MCF 10A (cell line): Measurements from ENCODE around the gene TMEM135. TPM values are rescaled to one million over a fixed set of nuclear protein-coding genes. Genes with fewer than 3 reads are reported as not detected.

ENCODE experiments used
- BruUV-seq: library from RNA; stranded (reverse); fragments of 400-500 nt; replicated peaks from 2 replicates; lab custom pipeline; 2021; lab: Mats Ljungman, UMichigan
- CTCF ChIA-PET: fragments of 300-600 bp; sonication (Branson Sonifier 250); formaldehyde crosslinking; extraction: SDS; loops from one replicate; lab custom pipeline; 2021; ENCODE audit warnings: antibody characterized with exemption, inconsistent platforms; lab: Yijun Ruan, JAX
- POLR2A ChIA-PET: fragments of 300-600, 350-650 bp; sonication (Branson Sonifier 250); formaldehyde crosslinking; extraction: SDS; loops from one replicate; lab custom pipeline; 2020; ENCODE audit warnings: antibody characterized with exemption, inconsistent platforms; lab: Yijun Ruan, JAX
- DNase-seq: peaks from one replicate; pipeline ENCODE4 v3.0.0-alpha.2; 2018; ENCODE audit not compliant: unreplicated experiment
- H3K27ac Mint-ChIP-seq: one replicate; pipeline ENCODE4 v1.8.0; 2022; ENCODE audit warnings: mild to moderate bottlenecking, low read depth, mixed read lengths; ENCODE audit not compliant: unreplicated experiment
- H3K27me3 Mint-ChIP-seq: one replicate; pipeline ENCODE4 v1.8.0; 2022; ENCODE audit warnings: mixed read lengths; ENCODE audit not compliant: insufficient read depth, unreplicated experiment
- H3K36me3 Mint-ChIP-seq: one replicate; pipeline ENCODE4 v1.8.0; 2022; ENCODE audit warnings: mild to moderate bottlenecking, moderate library complexity, mixed read lengths; ENCODE audit not compliant: insufficient read depth, unreplicated experiment
- H3K4me1 Mint-ChIP-seq: one replicate; pipeline ENCODE4 v1.8.0; 2022; ENCODE audit warnings: mixed read lengths; ENCODE audit not compliant: insufficient read depth, unreplicated experiment
- H3K4me3 Mint-ChIP-seq: one replicate; pipeline ENCODE4 v1.8.0; 2022; ENCODE audit warnings: mild to moderate bottlenecking, moderate library complexity, mixed read lengths; ENCODE audit not compliant: unreplicated experiment
- H3K9me3 Mint-ChIP-seq: one replicate; pipeline ENCODE4 v1.8.0; 2022; ENCODE audit warnings: mixed read lengths; ENCODE audit not compliant: unreplicated experiment
- CTCF ChIP-seq: fragments of 200-600 bp; IDR thresholded peaks from one replicate; pipeline ENCODE4 v1.8.0; 2022; ENCODE audit warnings: antibody characterized with exemption, mild to moderate bottlenecking; ENCODE audit not compliant: unreplicated experiment
- intact Hi-C: fragments of 100-400 bp; cut with micrococcal nuclease; formaldehyde crosslinking; loops from 2 replicates; pipeline ENCODE4 v1.14.1; 2022
- total RNA-seq: library from RNA; stranded (reverse); gene quantifications from 2 replicates; pipeline ENCODE4 v1.2.3, GENCODE V29; 2022

The TMEM135 gene
- total RNA-seq, 1 experiment from 2014 or later = 10.7 TPM

- BruUV-seq = no TSS peak
- TF ChIP-seq CTCF = no peak
- CTCF ChIA-PET = interaction anchor here (0.6 to 1.4 kb wide), 5 partner anchors 10 to 313 kb away, joined by 3 to 5 read pairs (median 3); no protein-coding TSS in a partner anchor
- Mint-ChIP-seq H3K36me3 (no peaks in the 10 kb centered on the region), H3K9me3 (no peaks in the 10 kb centered on the region), H3K4me3 (no peak overlapping the region), H3K27me3 (no peaks in the 10 kb centered on the region), H3K27ac (no peak overlapping the region), H3K4me1 (peaks cover 12% of the 10 kb centered on the region)
- intact Hi-C loops = no loop called here
- no peak for DNase-seq
- POLR2A ChIA-PET = interaction anchor here (0.6 to 0.7 kb wide), 2 partner anchors 8 to 345 kb away, joined by 3 to 5 read pairs; no protein-coding TSS in a partner anchor
Observed at GRCh38 chr11:87007963-87008362, 29.8 kb upstream of the TMEM135 start.

- no peaks in the 10 kb centered on the region for H3K36me3 Mint-ChIP-seq
- no peak overlapping the region for H3K4me3 Mint-ChIP-seq
- H3K4me1 Mint-ChIP-seq = peaks cover 7% of the 10 kb centered on the region
- no peak overlapping the region for H3K27ac Mint-ChIP-seq
- H3K27me3 Mint-ChIP-seq = no peaks in the 10 kb centered on the region
- no peak for TF ChIP-seq CTCF
- intact Hi-C loops = no loop called here
- no peaks in the 10 kb centered on the region for H3K9me3 Mint-ChIP-seq
- no peak for DNase-seq
- ChIA-PET POLR2A (no interaction called here), CTCF (interaction anchor here (0.6 to 3.3 kb wide), 7 partner anchors 12 to 1390 kb away, joined by 3 to 14 read pairs (median 3); no protein-coding TSS in a partner anchor)
- BruUV-seq = no TSS peak
Observed at GRCh38 chr11:87012089-87012488, 25.6 kb upstream of the TMEM135 start.

GRCh38 chr11:87012673-87013072 is 25.1 kb upstream of the TMEM135 start:
- DNase-seq = no peak
- POLR2A ChIA-PET = interaction anchor here (0.8 kb wide), 1 partner anchor 12 kb away, joined by 3 read pairs; no protein-coding TSS in a partner anchor
- no peak overlapping the region for H3K4me3 Mint-ChIP-seq
- H3K27me3 Mint-ChIP-seq = no peaks in the 10 kb centered on the region
- no peaks in the 10 kb centered on the region for H3K36me3 Mint-ChIP-seq
- H3K27ac Mint-ChIP-seq = no peak overlapping the region
- no peaks in the 10 kb centered on the region for H3K9me3 Mint-ChIP-seq
- no TSS peak for BruUV-seq
- TF ChIP-seq CTCF = no peak
- CTCF ChIA-PET = interaction anchor here (1.1 to 3.3 kb wide), 3 partner anchors 13 to 29 kb away, joined by 3 to 14 read pairs (median 3); no protein-coding TSS in a partner anchor
- H3K4me1 Mint-ChIP-seq = peaks cover 4% of the 10 kb centered on the region
- intact Hi-C loops = no loop called here

- Mint-ChIP-seq H3K4me1 (no peaks in the 10 kb centered on the region), H3K36me3 (no peaks in the 10 kb centered on the region), H3K9me3 (no peaks in the 10 kb centered on the region), H3K27ac (no peak overlapping the region), H3K4me3 (no peak overlapping the region), H3K27me3 (no peaks in the 10 kb centered on the region)
- DNase-seq = no peak
- no peak for TF ChIP-seq CTCF
- BruUV-seq = no TSS peak
- intact Hi-C loops = no loop called here
- POLR2A ChIA-PET = no interaction called here
- CTCF ChIA-PET = interaction anchor here (3.3 kb wide), 1 partner anchor 20 kb away, joined by 14 read pairs; no protein-coding TSS in a partner anchor
Observed at GRCh38 chr11:87013912-87014825, 23.6 kb upstream of the TMEM135 start.
